SHP77 (cell line): ENCODE results near the gene PKNOX1.
A peak's percentile ranks its signal among the peaks of the same experiment; 100 is the strongest.
"Not testable (repeated sequence)": the region's sequence is repeated elsewhere in the genome, so short reads cannot be mapped to it uniquely, and the experiment has no call there.

Experiments used
- DNase-seq, 2 experiments: peaks; one replicate each; lab custom pipeline; 2025; lab: John Stamatoyannopoulos, UW

The PKNOX1 gene

DNA sequence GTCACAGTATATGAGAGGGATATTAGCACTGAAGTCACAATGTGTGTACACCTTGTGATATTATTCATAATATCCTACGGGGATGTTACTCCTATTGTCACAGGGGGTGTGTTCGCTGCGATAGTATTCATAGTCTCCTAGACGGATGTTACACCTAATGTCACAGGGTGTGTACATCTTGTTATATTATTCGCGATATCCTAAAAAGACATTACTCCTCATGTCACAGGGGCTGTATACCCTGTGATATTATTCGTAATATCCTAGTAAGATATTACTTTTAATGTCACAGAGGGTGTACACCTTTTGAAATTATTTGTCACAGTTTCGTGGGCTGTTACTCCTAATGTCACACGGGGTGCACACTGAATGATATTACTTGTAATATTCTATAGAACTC, 23.2 kb upstream of the PKNOX1 start:
- not testable (repeated sequence) for DNase-seq

DNA sequence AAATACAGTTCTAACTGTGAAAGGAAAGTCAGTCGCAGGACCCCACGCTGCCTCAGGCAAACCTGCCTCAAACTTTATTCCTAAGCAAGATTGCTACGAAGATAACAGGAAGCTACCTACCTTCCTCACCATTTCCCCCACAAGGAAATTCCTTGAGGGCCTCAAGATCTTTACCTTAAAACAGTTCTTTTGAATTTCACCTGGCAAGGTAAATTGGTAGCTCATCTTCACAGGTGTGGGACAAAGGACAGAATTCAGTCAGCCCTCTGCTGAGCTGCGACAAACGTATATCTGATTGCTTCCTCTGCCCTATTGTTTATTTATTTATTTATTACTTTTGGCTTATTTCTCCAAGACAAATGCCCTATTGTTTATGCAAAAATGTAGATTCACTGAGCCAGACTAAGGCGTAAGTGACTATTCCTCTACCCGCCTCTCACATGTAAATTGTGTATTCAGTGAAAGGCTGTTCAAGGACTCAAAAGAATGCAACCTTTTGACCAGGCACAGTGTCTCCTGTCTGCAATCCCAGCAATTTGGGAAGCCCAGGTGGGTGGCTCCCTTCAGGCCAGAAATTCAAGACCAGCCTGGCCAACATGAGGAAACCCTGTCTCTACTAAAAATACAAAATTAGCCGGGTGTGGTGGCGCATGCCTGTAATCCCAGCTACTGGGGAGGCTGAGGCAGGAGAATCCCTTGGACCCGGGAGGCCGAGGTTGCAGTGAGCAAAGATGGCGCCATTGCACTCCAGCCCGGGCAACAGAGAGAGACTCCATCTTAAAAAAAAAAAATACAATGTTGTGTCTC, 17.3 kb upstream of the PKNOX1 start:
- DNase-seq: no peak

DNA sequence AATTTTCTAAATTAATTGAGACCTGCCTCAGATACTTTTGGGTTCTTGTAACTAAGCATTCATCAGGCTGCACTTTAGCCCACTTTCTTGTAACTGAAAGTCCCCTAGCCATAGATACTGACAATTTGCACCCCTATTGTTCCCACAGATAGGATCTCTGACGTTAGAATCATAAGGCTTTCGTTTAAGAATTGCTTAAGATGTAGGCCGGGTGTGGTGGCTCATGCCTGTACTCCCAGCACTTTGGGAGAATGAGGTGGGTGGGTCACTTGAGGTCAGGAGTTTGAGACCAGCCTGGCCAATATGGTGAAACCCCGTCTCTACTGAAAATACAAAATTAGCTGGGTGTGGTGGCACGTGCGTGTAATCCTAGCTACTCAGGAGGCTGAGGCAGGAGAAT, 16.2 kb upstream of the PKNOX1 start:
- not testable (repeated sequence) for DNase-seq

DNA sequence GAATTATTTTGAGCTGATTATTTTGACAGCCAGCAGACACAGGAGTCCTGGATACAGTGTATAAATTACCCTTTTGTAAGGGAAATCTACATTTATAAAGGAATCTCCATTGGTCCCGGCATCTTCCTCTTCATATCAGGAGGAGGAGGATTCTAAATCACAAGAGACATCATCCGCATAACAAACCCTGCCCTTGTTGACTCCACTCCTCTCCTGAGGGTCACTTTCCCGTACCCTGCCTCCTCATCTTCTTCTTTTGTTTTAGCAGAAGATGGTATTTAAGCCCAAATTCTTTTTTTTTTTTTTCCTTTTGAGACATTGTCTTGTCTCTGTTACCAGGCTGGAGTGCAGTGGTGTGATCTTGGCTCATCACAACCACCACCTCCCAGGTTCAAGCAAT, 14.6 kb upstream of the PKNOX1 start:
- DNase-seq: no peak

DNA sequence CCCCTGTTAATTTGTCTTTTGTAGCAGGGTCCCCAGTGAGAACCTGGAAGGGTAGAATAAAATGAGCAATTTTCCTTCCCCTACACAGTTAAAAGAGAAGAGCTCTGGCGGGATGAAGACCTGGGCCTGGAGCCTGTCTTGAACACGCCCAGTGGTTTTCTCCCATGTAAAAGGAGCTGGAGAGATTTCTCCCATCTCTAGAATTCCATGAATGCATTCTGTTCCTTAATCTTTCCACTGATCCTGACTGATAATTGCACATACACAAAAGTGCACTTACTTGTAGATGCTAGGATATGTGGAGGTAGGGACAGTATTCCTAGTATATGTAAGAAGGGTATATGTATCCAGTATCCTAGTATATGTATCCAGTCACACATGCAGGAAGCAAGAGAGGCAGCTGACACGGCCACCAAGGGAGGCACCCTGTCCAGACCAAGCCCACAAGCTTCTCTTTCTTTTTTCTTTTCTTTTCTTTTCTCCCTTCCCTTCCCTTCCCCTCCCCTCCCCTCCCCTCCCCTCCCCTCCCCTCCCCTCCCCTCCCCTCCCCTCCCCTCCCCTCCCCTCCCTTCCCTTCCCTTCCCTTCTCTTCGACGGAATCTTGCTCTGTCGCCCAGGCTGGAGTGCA, 11.9 kb upstream of the PKNOX1 start:
- DNase-seq: no peak

DNA sequence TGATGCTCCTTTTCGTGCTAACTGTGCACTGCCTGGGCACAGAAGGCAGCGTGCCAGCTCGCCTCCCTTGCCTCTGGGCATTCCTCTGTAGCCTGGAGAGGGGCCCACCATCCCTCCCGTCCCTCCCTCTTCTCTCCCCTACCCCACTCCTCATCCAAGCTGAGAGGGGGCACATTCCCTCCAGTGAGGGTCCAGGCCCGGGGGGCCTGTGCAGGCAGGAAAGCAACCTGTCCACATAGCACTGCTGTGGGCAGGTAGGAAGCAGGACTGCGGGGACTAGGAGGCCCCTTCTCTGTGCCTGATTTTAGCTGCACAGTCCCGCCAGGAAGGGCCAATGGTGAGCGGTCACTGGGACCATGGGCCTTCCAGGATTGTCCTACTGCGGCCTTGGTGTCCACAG, 10.3 kb upstream of the PKNOX1 start:
- DNase-seq: no peak

DNA sequence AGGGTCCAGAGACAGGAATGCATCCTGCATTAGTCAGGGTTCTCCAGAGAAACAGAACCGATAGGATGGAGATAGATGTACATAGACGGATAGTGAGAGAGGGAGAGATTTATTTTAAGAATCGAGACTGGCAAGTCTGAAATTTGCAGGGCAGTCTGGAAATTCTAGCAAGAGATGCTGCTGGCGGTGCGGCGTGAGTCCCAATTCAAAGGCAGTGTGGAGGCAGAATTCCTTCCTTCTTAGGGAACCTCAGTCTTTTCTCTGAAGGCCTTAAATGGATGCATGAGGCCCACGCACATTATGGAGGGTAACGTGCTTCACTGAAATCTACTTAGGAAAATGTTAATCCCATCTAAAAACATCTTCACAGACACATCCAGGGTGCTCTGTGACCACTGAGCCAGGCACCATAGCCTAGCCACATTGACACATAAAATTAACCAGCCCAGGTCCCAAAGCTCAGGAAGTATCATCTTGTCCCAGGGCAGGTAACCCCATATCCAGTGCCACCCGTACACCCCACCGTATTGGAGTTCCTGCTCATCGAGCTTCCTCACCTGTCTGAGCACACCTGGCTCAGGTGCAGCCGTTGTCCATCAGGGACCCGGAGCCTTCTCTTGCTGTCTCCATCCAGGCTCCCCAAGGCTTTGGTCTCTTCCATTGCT, 9.7 kb upstream of the PKNOX1 start:
- no peak for DNase-seq

DNA sequence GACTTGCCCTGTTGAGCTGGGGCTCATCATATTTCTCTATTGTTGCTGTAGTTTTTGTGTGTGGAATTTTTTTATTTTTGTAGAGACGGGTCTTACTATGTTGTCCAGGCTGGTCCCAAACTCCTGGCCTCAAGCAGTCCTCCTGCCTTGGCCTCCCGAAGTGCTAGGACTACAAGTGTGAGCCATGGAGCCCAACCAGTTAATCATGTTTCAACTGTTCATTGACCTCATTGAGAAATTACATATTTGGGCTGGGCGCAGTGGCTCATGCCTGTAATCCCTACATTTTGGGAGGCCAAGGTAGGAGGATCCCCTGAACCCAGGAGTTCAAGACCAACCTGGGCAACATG, 9.2 kb upstream of the PKNOX1 start:
- no peak for DNase-seq

DNA sequence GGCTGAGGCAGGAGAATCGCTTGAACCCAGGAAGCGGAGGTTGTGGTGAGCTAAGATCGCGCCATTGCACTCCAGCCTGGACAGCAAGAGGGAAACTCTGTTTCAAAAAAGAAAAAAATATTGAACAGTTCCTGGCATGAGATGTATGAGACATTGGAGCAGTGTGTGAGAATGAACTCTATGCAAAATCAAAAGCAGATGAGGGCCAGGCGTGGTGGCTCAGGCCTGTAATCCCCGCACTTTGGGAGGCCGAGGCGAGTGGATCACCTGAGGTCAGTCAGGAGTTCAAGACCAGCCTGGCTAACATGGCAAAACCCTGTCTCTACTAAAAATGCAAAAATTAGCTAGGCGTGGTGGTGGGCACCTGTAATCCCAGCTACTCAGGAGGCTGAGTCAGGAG, 6.7 kb upstream of the PKNOX1 start:
- DNase-seq: not testable (repeated sequence)

DNA sequence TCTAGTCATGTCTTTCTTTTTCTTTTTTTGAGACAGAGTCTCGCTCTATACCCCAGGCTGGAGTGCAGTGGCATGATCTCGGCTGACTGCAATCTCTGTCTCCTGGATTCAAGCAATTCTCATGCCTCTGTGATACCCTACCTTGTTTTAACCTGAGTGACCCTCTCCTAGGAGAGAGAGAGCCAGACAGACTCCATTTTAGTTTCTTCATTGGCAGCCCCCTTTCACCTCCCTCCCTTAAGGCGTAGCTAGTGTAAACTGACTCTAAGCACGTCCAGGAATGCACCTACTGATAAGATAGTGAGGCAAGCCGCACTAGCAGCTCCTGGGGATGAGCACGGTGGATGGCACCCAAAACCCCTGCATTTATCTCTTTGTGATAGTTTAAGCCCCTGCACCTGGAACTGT, 5.2 kb upstream of the PKNOX1 start:
- no peak for DNase-seq

DNA sequence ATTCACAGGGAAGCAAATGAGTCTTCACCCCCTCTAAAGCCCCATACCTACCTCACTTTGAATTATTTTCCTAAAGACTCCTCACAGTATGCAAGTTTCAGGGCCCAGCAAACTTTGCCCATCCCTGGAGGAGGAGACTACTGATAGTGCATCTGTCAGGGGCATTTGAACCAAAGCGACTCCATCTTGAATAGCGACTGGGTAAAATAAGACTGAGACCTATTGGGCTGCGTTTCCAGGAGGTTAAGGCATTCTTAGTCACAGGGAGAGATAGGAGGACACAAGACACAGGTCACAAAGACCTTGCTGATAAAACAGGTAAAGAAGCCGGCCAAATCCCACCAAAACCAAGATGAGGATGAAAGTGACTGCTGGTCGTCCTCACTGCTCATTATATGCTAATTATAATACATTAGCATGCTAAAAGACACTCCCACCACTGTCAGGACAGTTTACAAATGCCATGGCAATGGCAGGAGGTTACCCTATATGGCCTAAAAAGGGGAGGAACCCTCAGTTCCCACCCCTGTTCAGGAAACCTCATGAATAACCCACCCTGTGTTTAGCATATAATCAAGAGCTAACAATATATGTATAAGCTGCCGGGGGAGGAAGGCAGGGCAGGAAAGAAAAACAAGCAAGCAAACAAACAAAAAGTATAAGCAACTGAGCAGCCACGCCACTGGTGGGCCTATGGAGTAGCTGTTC, 3.3 kb upstream of the PKNOX1 start:
- DNase-seq: no peak

DNA sequence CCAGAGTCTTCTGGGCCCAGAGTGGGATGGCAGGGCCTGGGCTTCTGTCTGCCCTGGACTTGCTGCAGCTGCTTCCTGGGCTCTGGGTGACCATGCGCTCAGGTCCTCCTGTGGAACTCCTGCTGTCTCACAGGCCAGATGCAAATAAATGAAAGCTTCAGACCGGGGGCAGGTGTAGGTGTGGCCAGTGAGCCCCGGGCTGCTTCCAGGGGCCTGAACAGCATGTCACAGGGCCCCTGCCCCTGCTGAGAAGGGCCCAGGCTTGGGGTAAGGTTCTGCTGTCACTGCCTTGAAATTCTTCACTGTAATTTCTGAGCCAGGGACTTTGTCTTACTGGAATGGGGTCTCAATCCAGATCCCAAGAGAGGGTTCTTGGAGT, 2.5 kb upstream of the PKNOX1 start:
- no peak for DNase-seq

DNA sequence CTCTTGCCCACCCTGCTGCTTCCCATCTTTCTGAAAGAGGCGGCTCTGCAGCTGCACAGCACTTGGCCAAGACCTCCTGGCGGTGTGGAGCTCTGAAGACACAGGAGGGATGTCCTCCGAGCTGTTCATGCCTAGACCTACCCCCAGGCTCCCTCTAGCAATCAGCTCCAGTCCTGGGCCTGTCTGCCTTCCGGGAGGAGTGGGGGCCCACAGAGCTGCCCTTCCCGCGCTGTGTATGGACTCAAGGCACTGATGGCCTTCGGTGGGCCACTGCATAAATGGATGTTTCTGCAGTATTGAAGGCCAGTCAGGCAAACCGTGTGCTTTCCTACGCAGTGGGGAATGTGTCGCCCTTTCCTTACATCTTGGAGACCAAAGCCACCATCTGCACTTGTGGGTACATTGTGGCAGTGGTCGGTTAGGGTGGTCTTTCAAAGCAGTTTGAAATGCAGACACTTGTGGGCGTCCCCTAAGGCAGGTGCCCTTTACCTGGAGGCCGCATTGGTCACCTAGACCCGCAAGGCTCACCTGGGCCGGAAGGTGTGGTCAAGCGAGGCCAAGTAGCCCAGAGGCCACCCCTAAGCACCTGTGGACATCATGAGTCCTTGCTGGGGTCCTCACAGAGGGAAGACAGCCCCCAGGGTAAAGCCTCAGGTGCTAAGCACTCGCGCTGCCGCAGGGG, 912 bp upstream of the PKNOX1 start:
- no peak for DNase-seq

DNA sequence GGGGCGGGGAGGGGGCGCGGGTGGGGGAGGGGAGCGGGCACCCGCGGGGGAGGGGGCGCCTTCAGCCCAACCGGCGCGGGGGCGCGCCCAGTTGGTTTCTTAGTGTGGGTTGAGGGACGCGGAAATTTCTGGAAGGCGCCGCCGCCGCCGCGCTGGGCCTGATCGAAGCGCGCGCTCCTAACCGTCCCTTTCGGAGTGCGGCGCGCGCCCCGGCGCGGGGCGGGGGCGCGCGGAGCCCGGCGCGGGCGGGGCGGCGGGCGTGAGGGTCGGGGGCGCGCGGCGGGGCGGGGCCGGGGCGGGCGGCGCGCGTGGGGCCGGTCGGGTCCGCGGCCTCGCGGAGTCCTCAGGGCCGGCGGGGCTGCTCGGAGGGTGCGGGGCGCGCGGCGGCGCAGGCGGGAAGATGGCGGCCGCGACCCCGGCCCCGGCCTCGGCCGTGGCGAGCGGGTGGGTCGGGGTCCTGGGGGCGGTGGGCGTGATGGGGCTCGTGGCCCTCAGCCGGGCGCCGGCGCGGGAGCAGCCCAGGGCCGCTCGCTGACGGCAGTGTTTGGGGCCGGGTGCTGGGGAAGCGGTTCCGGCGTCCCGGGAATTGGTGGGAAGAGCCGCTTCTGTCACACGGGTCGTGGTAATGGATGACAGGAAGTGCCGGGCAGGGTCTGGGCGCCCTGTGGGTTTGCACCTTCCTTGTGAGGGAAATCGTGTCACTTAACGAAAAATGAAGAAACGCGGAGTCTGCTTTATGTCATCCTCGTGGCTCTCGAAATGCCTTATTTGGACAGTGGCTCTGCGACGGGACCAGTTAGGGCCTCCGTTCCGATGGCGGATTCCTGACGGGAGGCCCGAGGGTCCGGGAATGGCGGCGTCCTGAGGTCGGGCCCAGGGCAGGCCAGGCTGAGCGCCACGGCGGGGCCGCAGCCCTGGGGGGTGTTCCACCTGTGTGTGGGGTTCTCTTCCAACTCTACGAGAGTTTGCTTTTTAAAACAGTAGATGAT, 764 bp downstream of the PKNOX1 start:
- peak; percentile 43 to 63 for DNase-seq

DNA sequence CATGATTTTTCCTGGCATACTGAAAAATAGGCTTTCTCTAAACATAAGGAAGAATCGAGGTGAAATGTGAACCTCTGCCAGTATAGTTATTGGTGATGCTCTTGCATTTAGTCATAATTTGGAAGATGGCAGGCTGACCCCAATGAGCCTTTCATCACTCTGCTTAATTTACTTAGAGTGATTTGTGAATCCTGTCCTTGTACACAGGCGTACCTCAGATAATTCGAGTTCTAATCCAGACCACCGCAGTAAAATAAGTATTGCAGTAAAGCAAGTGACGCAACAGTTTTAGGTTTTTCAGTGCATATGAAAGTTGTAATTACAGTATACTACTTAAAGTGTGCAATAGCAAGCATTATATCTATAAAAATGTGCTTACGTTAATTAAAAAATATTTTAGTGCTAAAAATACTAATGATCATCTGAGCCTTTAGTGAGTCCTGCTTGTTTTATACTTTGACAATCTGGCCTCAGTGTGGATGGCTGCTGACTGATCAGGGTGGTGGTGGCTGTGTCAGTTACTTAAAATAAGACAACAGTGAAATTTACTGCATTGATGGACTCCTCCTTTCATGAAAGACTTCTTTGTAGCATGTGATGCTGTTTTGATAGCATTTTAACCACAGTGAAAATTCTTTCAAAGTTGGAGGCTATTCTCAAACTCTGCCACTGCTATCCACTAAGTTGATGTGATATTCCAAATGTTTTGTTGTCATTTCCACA, 1.7 kb downstream of the PKNOX1 start:
- no peak for DNase-seq

DNA sequence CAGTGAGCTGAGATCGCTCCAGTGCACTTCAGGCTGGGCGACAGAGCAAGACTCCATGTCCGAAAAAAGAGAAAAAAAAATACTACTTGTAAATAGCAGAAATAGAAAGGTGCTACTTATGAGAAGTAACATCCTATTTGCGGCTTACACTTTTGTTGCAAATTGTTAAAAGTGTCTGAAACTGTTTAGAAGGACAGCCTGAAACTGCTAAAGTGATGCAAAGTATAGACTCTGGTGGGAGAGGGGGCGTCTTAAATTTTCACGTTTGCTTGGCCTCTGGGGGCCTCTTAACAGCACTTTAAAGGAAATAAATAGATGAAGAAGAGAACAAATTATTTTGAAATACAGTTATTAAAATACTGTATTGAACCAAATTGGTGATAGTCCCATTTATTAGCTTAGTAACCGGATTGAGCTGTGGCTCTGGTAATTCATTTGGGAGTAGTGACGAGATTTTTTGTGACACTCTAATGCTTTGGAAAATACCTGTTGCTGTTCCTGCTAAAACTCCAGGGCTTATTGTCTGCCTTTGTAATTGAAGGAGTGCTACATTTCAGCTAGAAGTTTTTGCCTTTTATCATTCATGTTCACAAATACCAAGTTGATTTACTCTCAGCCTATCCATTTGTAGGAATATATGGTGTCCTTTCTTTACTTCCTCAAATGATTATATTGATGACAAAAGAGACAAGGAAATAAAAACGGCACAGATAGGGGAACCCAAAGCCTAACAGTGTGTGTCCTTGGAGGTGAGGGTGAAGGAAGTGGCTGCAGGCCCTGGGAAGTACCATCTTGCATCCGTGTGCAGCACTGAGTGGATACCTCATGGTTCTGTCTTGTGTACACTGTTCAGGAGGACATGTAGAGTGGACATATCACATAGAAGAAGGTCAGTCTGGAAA, 6.2 kb downstream of the PKNOX1 start:
- no peak for DNase-seq

DNA sequence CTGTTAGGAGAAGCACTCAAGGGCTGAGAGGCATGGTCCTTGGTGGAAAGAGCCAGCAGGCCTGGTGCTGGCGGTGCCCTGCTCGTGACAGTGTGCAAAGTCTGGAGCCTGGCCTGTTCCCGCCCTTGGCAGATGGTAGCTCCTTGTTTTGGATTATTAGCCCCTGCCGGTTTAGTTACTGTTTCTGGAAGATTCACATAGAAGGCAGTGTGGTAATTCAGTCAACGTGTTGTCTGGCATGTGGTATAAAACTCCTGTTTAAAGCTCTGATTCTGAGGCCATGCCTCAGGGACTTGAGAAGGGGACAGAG, 6.8 kb downstream of the PKNOX1 start:
- no peak for DNase-seq

DNA sequence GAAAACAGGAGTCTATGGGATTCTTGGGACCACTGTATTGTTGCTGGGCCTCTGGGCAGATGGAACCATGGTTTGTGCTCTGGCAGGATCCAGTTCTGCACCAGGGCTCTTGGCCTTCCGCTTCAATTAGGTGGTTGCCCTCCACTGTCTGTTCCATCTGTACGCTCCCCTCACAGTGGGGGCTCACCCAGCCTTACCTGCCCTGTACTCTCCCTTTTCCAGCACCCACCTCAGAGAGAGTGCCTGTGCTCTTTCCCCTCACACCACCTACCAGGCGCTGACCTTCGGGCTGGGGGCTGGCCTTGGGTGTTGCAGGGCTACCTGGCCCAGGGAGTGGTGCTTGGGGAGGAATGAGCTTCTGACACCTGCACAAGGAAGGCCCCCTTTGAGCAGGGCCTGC, 7.5 kb downstream of the PKNOX1 start:
- no peak for DNase-seq

DNA sequence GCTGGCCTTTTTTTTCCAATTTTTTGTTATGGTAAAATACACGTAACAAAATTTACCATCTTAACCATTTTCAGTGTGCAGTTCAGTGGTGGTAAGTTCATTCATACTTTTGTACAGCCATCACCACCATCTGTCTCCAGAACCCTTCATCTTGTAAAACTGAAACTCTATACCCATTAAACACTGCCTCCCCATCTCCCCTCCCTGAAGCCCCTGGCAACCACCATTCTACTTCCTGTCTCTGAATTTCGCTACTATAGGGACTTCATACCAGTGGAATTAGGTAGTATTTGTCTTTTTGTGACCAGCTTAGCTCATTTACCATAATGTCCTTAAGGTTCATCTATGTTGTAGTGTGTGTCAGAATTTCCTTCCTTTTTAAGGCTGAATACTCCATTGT, 8.7 kb downstream of the PKNOX1 start:
- no peak for DNase-seq
